ENCODE data around the gene SEPTIN2.
A peak's percentile ranks its signal among the peaks of the same experiment; 100 is the strongest.

DNA sequence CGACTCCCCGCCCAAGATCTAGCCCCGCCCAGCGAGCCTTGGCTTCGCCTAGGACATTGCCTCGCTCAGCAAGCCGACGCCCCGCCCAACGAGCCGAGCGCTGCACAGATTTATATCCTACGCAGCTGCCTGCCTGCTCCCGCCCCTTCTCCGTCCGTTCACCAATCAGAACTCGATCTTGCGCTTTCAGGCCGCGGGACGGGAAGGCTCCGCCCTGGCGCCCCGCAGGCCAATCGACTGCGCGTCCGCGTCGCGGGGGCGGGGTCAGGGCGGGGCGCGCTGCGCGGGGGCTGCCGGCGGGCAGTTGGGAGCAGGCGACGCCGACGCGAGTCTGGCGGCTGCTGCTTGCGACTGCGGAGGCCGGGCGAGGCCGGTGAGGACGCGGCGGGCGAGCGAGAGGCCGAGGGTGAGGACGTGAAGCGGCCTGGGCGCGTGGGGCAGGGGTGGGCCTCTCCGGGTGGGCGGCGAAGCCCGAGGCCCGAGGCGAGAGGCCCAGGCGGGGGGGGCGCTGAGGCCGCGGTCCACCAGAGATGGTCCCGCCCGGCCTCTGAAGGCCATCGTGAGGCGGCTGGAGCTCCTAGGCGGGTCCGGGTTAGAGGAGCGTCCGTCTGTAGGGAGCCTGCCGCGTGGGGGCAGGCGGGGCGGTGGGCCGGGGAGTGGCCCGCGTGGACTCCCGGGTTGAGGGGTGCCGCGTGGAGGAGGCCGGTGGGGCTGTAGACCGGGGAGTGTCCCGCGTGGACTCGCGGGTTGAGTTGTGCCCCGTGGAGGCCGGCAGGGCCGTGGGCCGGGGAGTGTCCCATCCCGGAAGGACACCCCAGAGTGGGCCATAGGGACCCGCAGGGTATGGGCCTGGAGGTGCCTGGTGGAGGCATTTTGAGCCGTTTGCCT, 40.5 kb downstream of the SEPTIN2 start, which contains the start of gene FARP2:
- TF ChIP-seq, protein P1, sequence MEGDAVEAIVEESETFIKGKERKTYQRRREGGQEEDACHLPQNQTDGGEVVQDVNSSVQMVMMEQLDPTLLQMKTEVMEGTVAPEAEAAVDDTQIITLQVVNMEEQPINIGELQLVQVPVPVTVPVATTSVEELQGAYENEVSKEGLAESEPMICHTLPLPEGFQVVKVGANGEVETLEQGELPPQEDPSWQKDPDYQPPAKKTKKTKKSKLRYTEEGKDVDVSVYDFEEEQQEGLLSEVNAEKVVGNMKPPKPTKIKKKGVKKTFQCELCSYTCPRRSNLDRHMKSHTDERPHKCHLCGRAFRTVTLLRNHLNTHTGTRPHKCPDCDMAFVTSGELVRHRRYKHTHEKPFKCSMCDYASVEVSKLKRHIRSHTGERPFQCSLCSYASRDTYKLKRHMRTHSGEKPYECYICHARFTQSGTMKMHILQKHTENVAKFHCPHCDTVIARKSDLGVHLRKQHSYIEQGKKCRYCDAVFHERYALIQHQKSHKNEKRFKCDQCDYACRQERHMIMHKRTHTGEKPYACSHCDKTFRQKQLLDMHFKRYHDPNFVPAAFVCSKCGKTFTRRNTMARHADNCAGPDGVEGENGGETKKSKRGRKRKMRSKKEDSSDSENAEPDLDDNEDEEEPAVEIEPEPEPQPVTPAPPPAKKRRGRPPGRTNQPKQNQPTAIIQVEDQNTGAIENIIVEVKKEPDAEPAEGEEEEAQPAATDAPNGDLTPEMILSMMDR (IDR thresholded peaks at IDR 0.05), result peak in 1 of 5 experiments; percentile 11
- TF ChIP-seq POLR2A (IDR thresholded peaks at IDR 0.05), result peak; percentile 81 to 86
